Endothelial cell of umbilical vein (primary cell): ENCODE results near the gene GKN2. TPM values are rescaled to one million over a fixed set of nuclear protein-coding genes. Genes with fewer than 3 reads are reported as not detected.

ENCODE experiments used
- BruUV-seq: library from RNA; stranded (reverse); fragments of 400-500 nt; replicated peaks from 2 replicates; lab custom pipeline; 2021; lab: Mats Ljungman, UMichigan
- CTCF ChIA-PET: fragments of 300-600, 350-600 bp; sonication (Branson Sonifier 250); formaldehyde crosslinking; loops from one replicate; lab custom pipeline; 2021; ENCODE audit warnings: antibody characterized with exemption, inconsistent platforms; lab: Charles Lee
- POLR2A ChIA-PET: fragments of 300-600, 350-600 bp; sonication (Branson Sonifier 250); formaldehyde crosslinking; loops from one replicate; lab custom pipeline; 2021; ENCODE audit warnings: antibody characterized with exemption, inconsistent platforms; lab: Charles Lee
- DNase-seq: peaks from one replicate; pipeline ENCODE4 v3.0.0-alpha.2; 2011; ENCODE audit warnings: low read depth, low spot score
- FAIRE-seq: peaks from 2 replicates; lab custom pipeline; 2011; peaks lifted over from hg19 to GRCh38; lab: Jason Lieb, UNC
- H2AFZ ChIP-seq: 2 replicates; pipeline ENCODE4 v1.6.0; 2012; ENCODE audit warnings: low read depth, low read length, control low read depth, inconsistent platforms
- H3K27ac ChIP-seq: 2 replicates; pipeline ENCODE4 v1.5.1; 2011; ENCODE audit warnings: low read depth, mild to moderate bottlenecking, control low read depth, low read length, moderate library complexity; ENCODE audit not compliant: insufficient read depth
- H3K27me3 ChIP-seq, 2 experiments: 2 replicates each; pipeline versions ENCODE4 v1.6.0 to v1.6.1; 2011; ENCODE audit warnings: low read length in 2 of 2, mixed read lengths in 1 of 2; ENCODE audit not compliant: control insufficient read depth in 2 of 2, insufficient read depth in 2 of 2
- H3K36me3 ChIP-seq, 2 experiments: 2 replicates in 1 of 2; 3 replicates in 1 of 2; pipeline ENCODE4 v1.5.1; 2011; ENCODE audit warnings: low read length in 2 of 2, mild to moderate bottlenecking in 1 of 2, moderate library complexity in 1 of 2; ENCODE audit not compliant: control insufficient read depth in 2 of 2, insufficient read depth in 2 of 2; ENCODE audit errors: extremely low read depth in 1 of 2
- H3K4me1 ChIP-seq: 3 replicates; pipeline ENCODE4 v1.5.1; 2011; ENCODE audit warnings: mild to moderate bottlenecking, low read length; ENCODE audit not compliant: control insufficient read depth, insufficient read depth; ENCODE audit errors: extremely low read depth
- H3K4me2 ChIP-seq: 2 replicates; pipeline ENCODE4 v1.6.1; 2011; ENCODE audit warnings: low read length, control low read depth, mixed read lengths; ENCODE audit not compliant: insufficient read depth
- H3K4me3 ChIP-seq, 3 experiments: fragments of 200-600 bp in 1 of 3; sonication (generic), shearing (Covaris generic) in 1 of 3; replicated peaks in 1 of 3; 2 replicates each; pipeline ENCODE4 v1.5.1; 2011 to 2016; ENCODE audit warnings: control low read depth in 3 of 3, low read length in 3 of 3, mild to moderate bottlenecking in 2 of 3, inconsistent platforms in 1 of 3, low read depth in 1 of 3, moderate library complexity in 1 of 3; ENCODE audit not compliant: insufficient read depth in 1 of 3
- H3K79me2 ChIP-seq: 2 replicates; pipeline ENCODE4 v1.6.0; 2012; ENCODE audit warnings: low read length, inconsistent platforms; ENCODE audit not compliant: control insufficient read depth, insufficient read depth
- H3K9ac ChIP-seq: replicated peaks from 2 replicates; pipeline ENCODE3; 2011; ENCODE audit warnings: low read length, control low read depth; ENCODE audit not compliant: insufficient read depth; ENCODE audit errors: extremely low read depth
- H3K9me1 ChIP-seq: replicated peaks from 3 replicates; pipeline ENCODE4 v1.6.0; 2011; ENCODE audit warnings: mild to moderate bottlenecking, low read length; ENCODE audit not compliant: control insufficient read depth, insufficient read depth; ENCODE audit errors: extremely low read depth
- H3K9me3 ChIP-seq: replicated peaks from 2 replicates; pipeline ENCODE4 v1.5.1; 2012; ENCODE audit warnings: low read length, inconsistent platforms; ENCODE audit not compliant: control insufficient read depth, insufficient read depth
- H4K20me1 ChIP-seq: replicated peaks from 2 replicates; pipeline ENCODE3; 2011; ENCODE audit warnings: mild to moderate bottlenecking, low read length; ENCODE audit not compliant: control insufficient read depth, insufficient read depth; ENCODE audit errors: extremely low read depth
- EZH2 ChIP-seq: IDR thresholded peaks from 2 replicates; pipeline ENCODE4 v1.6.1; 2012; ENCODE audit warnings: borderline replicate concordance, low read depth, mild to moderate bottlenecking, moderate library complexity, low read length, inconsistent platforms; ENCODE audit not compliant: severe bottlenecking
- FOS ChIP-seq: IDR thresholded peaks from 2 replicates; pipeline ENCODE4 v1.6.1; 2011; ENCODE audit warnings: mild to moderate bottlenecking, low read length, moderate library complexity, borderline replicate concordance; ENCODE audit not compliant: insufficient read depth
- GATA2 ChIP-seq: IDR thresholded peaks from 2 replicates; pipeline ENCODE4 v1.7.0; 2011; ENCODE audit warnings: low read depth, mild to moderate bottlenecking, moderate library complexity, mixed read lengths, low read length; ENCODE audit not compliant: insufficient read length, insufficient read depth
- JUN ChIP-seq: IDR thresholded peaks from 2 replicates; pipeline ENCODE4 v1.6.1; 2011; ENCODE audit warnings: borderline replicate concordance, low read depth; ENCODE audit not compliant: insufficient read length, insufficient read depth
- MAX ChIP-seq: IDR thresholded peaks from 2 replicates; pipeline ENCODE4 v1.6.1; 2011; ENCODE audit not compliant: insufficient read depth, insufficient read length
- MYC ChIP-seq: IDR thresholded peaks from one replicate; pipeline ENCODE4 v1.6.1; 2011; ENCODE audit warnings: mild to moderate bottlenecking, low read depth, low read length
- POLR2A ChIP-seq: IDR thresholded peaks from 2 replicates; pipeline ENCODE4 v1.6.1; 2012; ENCODE audit warnings: low read depth, mild to moderate bottlenecking, control low read depth, low read length
- POLR2AphosphoS5 ChIP-seq: IDR thresholded peaks from 2 replicates; pipeline ENCODE4 v1.6.1; 2012; ENCODE audit warnings: low read depth, mild to moderate bottlenecking, control low read depth, low read length, moderate library complexity; ENCODE audit not compliant: insufficient read depth
- dilution Hi-C: fragments of 300-500 bp; cut with MboI; formaldehyde crosslinking; loops from one replicate; pipeline ENCODE4 v1.15.0; 2019; ENCODE audit warnings: low sequenced_read_pairs; ENCODE audit not compliant: extremely low pct_ligation_motif_present
- intact Hi-C: fragments of 100-400 bp; cut with micrococcal nuclease; formaldehyde crosslinking; loops from one replicate; pipeline ENCODE4 v1.10.0; 2022
- polyA plus RNA-seq, 4 experiments: library from polyadenylated mRNA; depleted of rRNA in 3 of 4; stranded (reverse) in 3 of 4; unstranded in 1 of 4; fragments of >200 nt; gene quantifications; 2 replicates each; pipeline versions ENCODE4 v1.2.1 to v1.2.3, GENCODE V29; 2011 to 2012; ENCODE audit warnings: missing spikeins in 1 of 4
- total RNA-seq: library from RNA; stranded (reverse); gene quantifications from 2 replicates; pipeline ENCODE4 v1.2.3, GENCODE V29; 2021
- TF ChIP-seq, protein P1 (sequence below), 2 donors: IDR thresholded peaks; 1 replicate in 1 of 2; 2 replicates in 1 of 2; pipeline ENCODE4 v1.5.1; 2011; ENCODE audit warnings: low read length in 2 of 2, mild to moderate bottlenecking in 2 of 2, moderate library complexity in 2 of 2, control low read depth in 1 of 2, inconsistent platforms in 1 of 2, low read depth in 1 of 2; ENCODE audit not compliant: insufficient read depth in 1 of 2; ENCODE audit errors: extremely low read depth in 1 of 2

Gene GKN2
- total and polyA plus RNA-seq, 2 donors (not counting 3 experiments of a cell fraction or from before 2014, with no cell fraction given), result not detected

GRCh38 chr2:68968221-68968620 lies 15.5 kb upstream of the GKN2 start:
- Histone ChIP-seq H2AFZ (no peak overlapping the region), H3K4me1 (no peaks in the 10 kb centered on the region), H3K4me2 (no peak overlapping the region), H3K9me3 (no peaks in the 10 kb centered on the region), H4K20me1 (no peaks in the 10 kb centered on the region), H3K27me3 (peaks cover 9% of the 10 kb centered on the region in 2 experiments), H3K36me3 (no peaks in the 10 kb centered on the region), H3K79me2 (no peaks in the 10 kb centered on the region), H3K4me3 (no peak overlapping the region), H3K9ac (no peak overlapping the region), H3K9me1 (no peaks in the 10 kb centered on the region), H3K27ac (no peak overlapping the region)
- dilution Hi-C loops, result no loop called here
- ChIA-PET CTCF (interaction anchor here (1.0 kb wide), 1 partner anchor 25 kb away, joined by 4 read pairs; no protein-coding TSS in a partner anchor), POLR2A (no interaction called here)
- BruUV-seq, result no TSS peak
- no peak for DNase-seq
- FAIRE-seq, result no peak
- intact Hi-C loops, result no loop called here
- TF ChIP-seq, protein P1, sequence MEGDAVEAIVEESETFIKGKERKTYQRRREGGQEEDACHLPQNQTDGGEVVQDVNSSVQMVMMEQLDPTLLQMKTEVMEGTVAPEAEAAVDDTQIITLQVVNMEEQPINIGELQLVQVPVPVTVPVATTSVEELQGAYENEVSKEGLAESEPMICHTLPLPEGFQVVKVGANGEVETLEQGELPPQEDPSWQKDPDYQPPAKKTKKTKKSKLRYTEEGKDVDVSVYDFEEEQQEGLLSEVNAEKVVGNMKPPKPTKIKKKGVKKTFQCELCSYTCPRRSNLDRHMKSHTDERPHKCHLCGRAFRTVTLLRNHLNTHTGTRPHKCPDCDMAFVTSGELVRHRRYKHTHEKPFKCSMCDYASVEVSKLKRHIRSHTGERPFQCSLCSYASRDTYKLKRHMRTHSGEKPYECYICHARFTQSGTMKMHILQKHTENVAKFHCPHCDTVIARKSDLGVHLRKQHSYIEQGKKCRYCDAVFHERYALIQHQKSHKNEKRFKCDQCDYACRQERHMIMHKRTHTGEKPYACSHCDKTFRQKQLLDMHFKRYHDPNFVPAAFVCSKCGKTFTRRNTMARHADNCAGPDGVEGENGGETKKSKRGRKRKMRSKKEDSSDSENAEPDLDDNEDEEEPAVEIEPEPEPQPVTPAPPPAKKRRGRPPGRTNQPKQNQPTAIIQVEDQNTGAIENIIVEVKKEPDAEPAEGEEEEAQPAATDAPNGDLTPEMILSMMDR (IDR thresholded peaks at IDR 0.05; ENCODE audit: extremely low read depth in 1 of 2, insufficient read depth in 1 of 2, low read depth in 1 of 2, low read length in 2 of 2), result no peak

DNA sequence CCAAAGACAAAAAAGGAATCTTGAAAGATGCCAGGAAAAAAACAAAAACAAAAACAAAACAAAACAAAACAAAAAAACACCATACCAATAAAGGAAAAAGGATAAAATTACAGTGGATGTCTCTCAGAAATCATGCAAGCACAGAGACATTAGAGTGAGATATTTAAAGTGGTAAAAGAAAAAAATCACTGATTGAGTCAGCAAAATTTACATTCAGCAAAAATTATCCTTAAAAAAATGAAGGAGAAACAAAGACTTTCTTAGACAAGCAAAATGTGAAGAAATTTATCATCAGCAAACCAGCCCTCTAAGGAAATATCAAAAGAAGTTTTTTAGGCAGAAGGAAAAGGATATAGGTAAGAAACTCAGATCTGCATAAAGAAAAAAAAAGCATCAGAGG lies 11.6 kb upstream of the GKN2 start:
- Histone ChIP-seq H3K36me3 (no peaks in the 10 kb centered on the region), H3K9me3 (no peaks in the 10 kb centered on the region), H3K4me1 (no peaks in the 10 kb centered on the region), H3K27ac (no peak overlapping the region), H3K4me2 (no peak overlapping the region), H3K4me3 (no peak overlapping the region), H3K79me2 (no peaks in the 10 kb centered on the region), H3K9me1 (no peaks in the 10 kb centered on the region), H2AFZ (no peak overlapping the region), H4K20me1 (no peaks in the 10 kb centered on the region), H3K9ac (no peak overlapping the region), H3K27me3 (peaks cover 9 to 12% of the 10 kb centered on the region in 2 experiments)
- BruUV-seq, result no TSS peak
- CTCF ChIA-PET, result no interaction called here
- dilution Hi-C loops (no loop called here), intact Hi-C loops (no loop called here)
- DNase-seq, result no peak
- TF ChIP-seq MAX (no peak), JUN (no peak), POLR2AphosphoS5 (no peak), POLR2A (no peak), GATA2 (no peak), EZH2 (no peak), FOS (no peak), MYC (no peak)
- TF ChIP-seq, protein P1 (IDR thresholded peaks at IDR 0.05; ENCODE audit: extremely low read depth in 1 of 2, insufficient read depth in 1 of 2, low read depth in 1 of 2, low read length in 2 of 2), result no peak
- POLR2A ChIA-PET, result no interaction called here
- FAIRE-seq, result no peak
